H7 (cell line): Measurements from ENCODE around the gene EMC10. TPM values are rescaled to one million over a fixed set of nuclear protein-coding genes. Genes with fewer than 3 reads are reported as not detected.
"Not testable (repeated sequence)": the region's sequence is repeated elsewhere in the genome, so short reads cannot be mapped to it uniquely, and the experiment has no call there.

ENCODE experiments used
- DNase-seq: peaks from one replicate; pipeline ENCODE4 v3.0.0; 2012
- H3K27me3 ChIP-seq: 2 replicates; pipeline ENCODE4 v1.6.0; 2011; ENCODE audit warnings: mild to moderate bottlenecking, low read length; ENCODE audit not compliant: control insufficient read depth, insufficient read depth
- H3K36me3 ChIP-seq: replicated peaks from 2 replicates; pipeline ENCODE4 v1.5.1; 2011; ENCODE audit warnings: low read length; ENCODE audit not compliant: control insufficient read depth, insufficient read depth
- H3K4me3 ChIP-seq: 2 replicates; pipeline ENCODE4 v1.5.1; 2011; ENCODE audit warnings: low read depth, mild to moderate bottlenecking, control low read depth, low read length, moderate library complexity; ENCODE audit not compliant: insufficient read depth
- total RNA-seq: library from RNA; depleted of rRNA; stranded (reverse); fragments of >200 nt; shearing (Covaris generic); gene quantifications from 2 replicates; pipeline ENCODE4 v1.2.3, GENCODE V29; 2014

The EMC10 gene
- total RNA-seq, 1 experiment from 2014 or later: 166 TPM

GRCh38 chr19:50439130-50439529, 37.2 kb upstream of the EMC10 start:
- not testable (repeated sequence) for H3K36me3 ChIP-seq, H3K4me3 ChIP-seq, DNase-seq, H3K27me3 ChIP-seq

GRCh38 chr19:50444059-50444458, 32.2 kb upstream of the EMC10 start:
- no peak for DNase-seq
- no peaks in the 10 kb centered on the region; the same call in 1 of the 2 replicates for H3K27me3 ChIP-seq

GRCh38 chr19:50447053-50447452, 29.3 kb upstream of the EMC10 start:
- Histone ChIP-seq H3K27me3 (no peaks in the 10 kb centered on the region; the same call in 1 of the 2 replicates), H3K36me3 (no peaks in the 10 kb centered on the region), H3K4me3 (no peak overlapping the region)
- no peak for DNase-seq

More at GRCh38 chr19:50444059-50444458, 32.2 kb upstream of the EMC10 start:
- H3K36me3 ChIP-seq: no peaks in the 10 kb centered on the region
- no peak overlapping the region for H3K4me3 ChIP-seq

- H3K27me3 ChIP-seq: no peaks in the 10 kb centered on the region; the same call in 1 of the 2 replicates
- no peak overlapping the region for H3K4me3 ChIP-seq
- no peaks in the 10 kb centered on the region for H3K36me3 ChIP-seq
- no peak for DNase-seq
Measured at GRCh38 chr19:50447750-50448149, 28.6 kb upstream of the EMC10 start.

GRCh38 chr19:50449236-50449899, 26.9 kb upstream of the EMC10 start:
- no peaks in the 10 kb centered on the region; the same call in 1 of the 2 replicates for H3K27me3 ChIP-seq
- DNase-seq: no peak
- H3K4me3 ChIP-seq: no peak overlapping the region
- H3K36me3 ChIP-seq: no peaks in the 10 kb centered on the region

- Histone ChIP-seq H3K36me3 (no peaks in the 10 kb centered on the region), H3K4me3 (no peak overlapping the region), H3K27me3 (no peaks in the 10 kb centered on the region; the same call in 1 of the 2 replicates)
- peak; percentile 55 for DNase-seq
Measured at GRCh38 chr19:50450369-50451222, 25.7 kb upstream of the EMC10 start.

GRCh38 chr19:50451223-50451534, 25.1 kb upstream of the EMC10 start:
- Histone ChIP-seq H3K4me3 (no peak overlapping the region), H3K27me3 (no peaks in the 10 kb centered on the region; the same call in 1 of the 2 replicates), H3K36me3 (no peaks in the 10 kb centered on the region)
- peak; percentile 57 for DNase-seq

GRCh38 chr19:50453243-50453642, 23.1 kb upstream of the EMC10 start:
- no peaks in the 10 kb centered on the region; the same call in 1 of the 2 replicates for H3K27me3 ChIP-seq
- H3K36me3 ChIP-seq: no peaks in the 10 kb centered on the region
- no peak for DNase-seq
- H3K4me3 ChIP-seq: no peak overlapping the region

GRCh38 chr19:50455992-50456391, 20.3 kb upstream of the EMC10 start:
- no peak overlapping the region for H3K4me3 ChIP-seq
- H3K36me3 ChIP-seq: no peaks in the 10 kb centered on the region
- no peak for DNase-seq
- H3K27me3 ChIP-seq: peaks cover 2% of the 10 kb centered on the region; the same call in 1 of the 2 replicates

GRCh38 chr19:50457300-50457699, 19.0 kb upstream of the EMC10 start:
- no peak overlapping the region for H3K4me3 ChIP-seq
- no peak for DNase-seq
- H3K27me3 ChIP-seq: peaks cover 2% of the 10 kb centered on the region; the same call in 1 of the 2 replicates
- H3K36me3 ChIP-seq: no peaks in the 10 kb centered on the region

GRCh38 chr19:50458396-50459066, 17.8 kb upstream of the EMC10 start:
- no peaks in the 10 kb centered on the region for H3K36me3 ChIP-seq
- no peak overlapping the region for H3K4me3 ChIP-seq
- H3K27me3 ChIP-seq: peaks cover 2% of the 10 kb centered on the region; the same call in 1 of the 2 replicates
- peak; percentile 75 for DNase-seq

GRCh38 chr19:50459067-50459456, 17.2 kb upstream of the EMC10 start:
- Histone ChIP-seq H3K4me3 (no peak overlapping the region), H3K36me3 (no peaks in the 10 kb centered on the region), H3K27me3 (peaks cover 2% of the 10 kb centered on the region; the same call in 1 of the 2 replicates)
- no peak for DNase-seq

GRCh38 chr19:50459638-50460037, 16.7 kb upstream of the EMC10 start:
- no peak for DNase-seq
- Histone ChIP-seq H3K4me3 (no peak overlapping the region), H3K27me3 (peaks cover 2% of the 10 kb centered on the region; the same call in 1 of the 2 replicates), H3K36me3 (no peaks in the 10 kb centered on the region)

GRCh38 chr19:50460161-50460765, 16.0 kb upstream of the EMC10 start:
- no peak for DNase-seq
- peaks cover 2% of the 10 kb centered on the region; the same call in 1 of the 2 replicates for H3K27me3 ChIP-seq
- H3K36me3 ChIP-seq: no peaks in the 10 kb centered on the region
- no peak overlapping the region for H3K4me3 ChIP-seq
